Lung (tissue), 16 donors: Measurements from ENCODE around the gene TMEM63C. TPM values are rescaled to one million over a fixed set of nuclear protein-coding genes. Genes with fewer than 3 reads are reported as not detected.

Experiments
- ATAC-seq: fragments of 200-7000 bp; cut with Tn5 transposase; one replicate; pipeline ENCODE4 v1.9.1; 2020; ENCODE audit warnings: moderate number of reproducible peaks; ENCODE audit not compliant: insufficient read depth, low FRiP score
- DNase-seq, 3 donors: peaks; one replicate each; pipeline ENCODE4 v3.0.0-alpha.2; 2013 to 2017
- H3K27ac ChIP-seq, 2 donors: one replicate each; pipeline ENCODE4 v1.5.1; 2013; ENCODE audit warnings: mild to moderate bottlenecking in 2 of 2, moderate library complexity in 2 of 2, control low read depth in 1 of 2, inconsistent platforms in 1 of 2, low read depth in 1 of 2, low read length in 1 of 2
- H3K27me3 ChIP-seq, 3 donors: one replicate each; pipeline ENCODE4 v1.5.1; 2013; ENCODE audit warnings: low read length in 2 of 3; ENCODE audit not compliant: control insufficient read depth in 3 of 3, insufficient read depth in 3 of 3
- H3K36me3 ChIP-seq, 4 donors: one replicate each; pipeline ENCODE4 v1.5.1; 2013; ENCODE audit warnings: low read length in 4 of 4, mild to moderate bottlenecking in 1 of 4, moderate library complexity in 1 of 4; ENCODE audit not compliant: control insufficient read depth in 4 of 4, insufficient read depth in 4 of 4
- H3K4me1 ChIP-seq, 5 donors: one replicate each; pipeline ENCODE4 v1.5.1; 2013; ENCODE audit warnings: low read length in 5 of 5, mild to moderate bottlenecking in 2 of 5, moderate library complexity in 1 of 5; ENCODE audit not compliant: control insufficient read depth in 5 of 5, insufficient read depth in 5 of 5
- H3K4me3 ChIP-seq: one replicate; pipeline ENCODE4 v1.5.1; 2013; ENCODE audit warnings: mild to moderate bottlenecking, control low read depth, moderate library complexity
- H3K9ac ChIP-seq, 2 donors: one replicate each; pipeline ENCODE4 v1.5.1; 2013; ENCODE audit warnings: low read length in 2 of 2, control low read depth in 1 of 2; ENCODE audit not compliant: insufficient read depth in 1 of 2
- H3K9me3 ChIP-seq, 4 donors: one replicate each; pipeline ENCODE4 v1.5.1; 2013; ENCODE audit warnings: low read length in 3 of 4, mild to moderate bottlenecking in 1 of 4, moderate library complexity in 1 of 4; ENCODE audit not compliant: control insufficient read depth in 4 of 4, insufficient read depth in 3 of 4
- WGBS, 2 donors: extraction: QIAGEN DNeasy Blood & Tissue Kit; methylation state at CpG; one replicate each; pipeline ENCODE4 v1.1.7; 2013; 5-methylcytosine and 5-hydroxymethylcytosine counted together
- long read RNA-seq, 5 donors: transcript quantifications; one replicate each; lab custom pipeline, GENCODE V29; 2026
- polyA plus RNA-seq, 2 donors: library from polyadenylated mRNA; stranded (reverse); fragments of 200-250 nt; gene quantifications; one replicate each; pipeline ENCODE4 v1.2.1, GENCODE V29; 2013
- total RNA-seq, 2 donors: library from RNA; depleted of rRNA in 1 of 2; stranded (reverse); fragments of >200 nt in 1 of 2; gene quantifications; one replicate each; pipeline ENCODE4 v1.2.1, GENCODE V29; 2014 to 2021
- TF ChIP-seq, protein P1 (sequence below): IDR thresholded peaks from 2 replicates; pipeline ENCODE4 v1.5.1; 2012; ENCODE audit warnings: mild to moderate bottlenecking; ENCODE audit errors: control extremely low read depth, extremely low read depth
- donor health status: control.
- donor health status: control.
- donor health status: Bipolar disorder and iron deficiency.
- donor health status: healthy.
- donor health status: DM: yes; HTN: yes; CAD: no.

Gene TMEM63C, protein sequence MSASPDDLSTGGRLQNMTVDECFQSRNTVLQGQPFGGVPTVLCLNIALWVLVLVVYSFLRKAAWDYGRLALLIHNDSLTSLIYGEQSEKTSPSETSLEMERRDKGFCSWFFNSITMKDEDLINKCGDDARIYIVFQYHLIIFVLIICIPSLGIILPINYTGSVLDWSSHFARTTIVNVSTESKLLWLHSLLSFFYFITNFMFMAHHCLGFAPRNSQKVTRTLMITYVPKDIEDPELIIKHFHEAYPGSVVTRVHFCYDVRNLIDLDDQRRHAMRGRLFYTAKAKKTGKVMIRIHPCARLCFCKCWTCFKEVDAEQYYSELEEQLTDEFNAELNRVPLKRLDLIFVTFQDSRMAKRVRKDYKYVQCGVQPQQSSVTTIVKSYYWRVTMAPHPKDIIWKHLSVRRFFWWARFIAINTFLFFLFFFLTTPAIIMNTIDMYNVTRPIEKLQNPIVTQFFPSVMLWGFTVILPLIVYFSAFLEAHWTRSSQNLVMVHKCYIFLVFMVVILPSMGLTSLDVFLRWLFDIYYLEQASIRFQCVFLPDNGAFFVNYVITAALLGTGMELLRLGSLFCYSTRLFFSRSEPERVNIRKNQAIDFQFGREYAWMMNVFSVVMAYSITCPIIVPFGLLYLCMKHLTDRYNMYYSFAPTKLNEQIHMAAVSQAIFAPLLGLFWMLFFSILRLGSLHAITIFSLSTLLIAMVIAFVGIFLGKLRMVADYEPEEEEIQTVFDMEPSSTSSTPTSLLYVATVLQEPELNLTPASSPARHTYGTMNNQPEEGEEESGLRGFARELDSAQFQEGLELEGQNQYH
- total RNA-seq (1 to 10 TPM in 1 of 2 donors, under 1 TPM in 1; 0.48 to 1.2 TPM), polyA plus RNA-seq (under 1 TPM; 0.20 to 0.41 TPM)
- long read RNA-seq, donor 1 = 0 reads
- long read RNA-seq, donor 2 = 0 reads
- long read RNA-seq, donor 3 = 0 reads
- long read RNA-seq, donor 4 = 0 reads
- long read RNA-seq, donor 5 = 0 reads

DNA sequence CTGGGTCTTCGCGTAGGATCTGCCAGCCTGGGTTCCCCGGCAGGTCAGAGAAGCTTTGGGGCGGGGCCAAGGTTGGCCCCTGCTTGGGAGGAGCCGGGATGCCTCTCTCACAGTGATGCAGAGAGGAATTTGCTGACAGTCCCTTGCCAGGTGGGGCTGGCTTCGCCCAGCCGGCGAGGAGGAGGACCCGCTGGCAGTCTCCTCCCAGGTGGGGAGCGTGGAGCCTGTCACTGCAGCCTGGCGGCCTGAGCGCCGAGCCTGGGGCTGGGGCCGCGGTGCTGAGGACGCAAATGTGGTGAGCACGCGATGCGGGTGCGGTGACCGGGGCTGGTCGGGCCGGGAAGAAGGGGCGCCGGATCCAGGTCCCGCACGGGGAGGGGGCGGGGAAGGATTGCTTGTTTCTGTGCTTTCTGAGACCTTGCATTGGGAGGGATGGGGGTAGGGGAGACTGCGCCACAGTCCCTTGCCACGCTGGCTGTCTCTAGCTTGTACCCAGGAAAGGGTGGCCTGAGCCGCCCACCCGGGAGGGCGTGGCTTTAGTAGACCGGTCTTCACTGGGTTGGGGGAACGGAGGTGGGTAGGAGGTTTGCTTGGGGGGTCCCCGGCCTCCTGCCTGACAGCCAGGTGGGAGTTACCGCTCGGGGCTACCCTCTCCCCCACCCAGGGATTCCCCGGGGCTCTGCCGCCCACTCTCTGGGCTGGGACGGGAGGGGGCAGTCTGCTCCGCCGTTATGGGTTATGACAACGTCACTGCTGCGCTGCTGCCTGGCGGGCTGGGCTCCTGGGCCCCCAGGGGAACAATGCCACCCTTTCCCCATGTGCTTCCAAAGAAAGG is at the start of gene TMEM63C:
TMEM63C (plus strand) TSS at position 196 of the 835 bp plus-strand sequence. CDS start 37,016 bp downstream, outside the sequence.
- no peak within 1 kb of the TSS for H3K27ac ChIP-seq
- peaks cover 0 to 3% (median 0%) of the 10 kb centered on the region in 4 donors for H3K9me3 ChIP-seq
- peaks cover 0 to 10% (median 0%) of the 10 kb centered on the region in 5 donors for H3K4me1 ChIP-seq
- no peak within 1 kb of the TSS for H3K4me3 ChIP-seq
- 0 to 2% methylated on average over 37 to 46 of the region's 46 CpGs for WGBS, 2 donors
- H3K36me3 ChIP-seq = no peaks in the 10 kb centered on the region
- ATAC-seq = no peak
- TF ChIP-seq, protein P1, sequence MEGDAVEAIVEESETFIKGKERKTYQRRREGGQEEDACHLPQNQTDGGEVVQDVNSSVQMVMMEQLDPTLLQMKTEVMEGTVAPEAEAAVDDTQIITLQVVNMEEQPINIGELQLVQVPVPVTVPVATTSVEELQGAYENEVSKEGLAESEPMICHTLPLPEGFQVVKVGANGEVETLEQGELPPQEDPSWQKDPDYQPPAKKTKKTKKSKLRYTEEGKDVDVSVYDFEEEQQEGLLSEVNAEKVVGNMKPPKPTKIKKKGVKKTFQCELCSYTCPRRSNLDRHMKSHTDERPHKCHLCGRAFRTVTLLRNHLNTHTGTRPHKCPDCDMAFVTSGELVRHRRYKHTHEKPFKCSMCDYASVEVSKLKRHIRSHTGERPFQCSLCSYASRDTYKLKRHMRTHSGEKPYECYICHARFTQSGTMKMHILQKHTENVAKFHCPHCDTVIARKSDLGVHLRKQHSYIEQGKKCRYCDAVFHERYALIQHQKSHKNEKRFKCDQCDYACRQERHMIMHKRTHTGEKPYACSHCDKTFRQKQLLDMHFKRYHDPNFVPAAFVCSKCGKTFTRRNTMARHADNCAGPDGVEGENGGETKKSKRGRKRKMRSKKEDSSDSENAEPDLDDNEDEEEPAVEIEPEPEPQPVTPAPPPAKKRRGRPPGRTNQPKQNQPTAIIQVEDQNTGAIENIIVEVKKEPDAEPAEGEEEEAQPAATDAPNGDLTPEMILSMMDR = no peak
- DNase-seq = peak; percentile 32 to 56 (median 35)
- no peak within 1 kb of the TSS for H3K9ac ChIP-seq
- H3K27me3 ChIP-seq = peaks cover 0 to 22% (median 8%) of the 10 kb centered on the region in 3 donors

DNA sequence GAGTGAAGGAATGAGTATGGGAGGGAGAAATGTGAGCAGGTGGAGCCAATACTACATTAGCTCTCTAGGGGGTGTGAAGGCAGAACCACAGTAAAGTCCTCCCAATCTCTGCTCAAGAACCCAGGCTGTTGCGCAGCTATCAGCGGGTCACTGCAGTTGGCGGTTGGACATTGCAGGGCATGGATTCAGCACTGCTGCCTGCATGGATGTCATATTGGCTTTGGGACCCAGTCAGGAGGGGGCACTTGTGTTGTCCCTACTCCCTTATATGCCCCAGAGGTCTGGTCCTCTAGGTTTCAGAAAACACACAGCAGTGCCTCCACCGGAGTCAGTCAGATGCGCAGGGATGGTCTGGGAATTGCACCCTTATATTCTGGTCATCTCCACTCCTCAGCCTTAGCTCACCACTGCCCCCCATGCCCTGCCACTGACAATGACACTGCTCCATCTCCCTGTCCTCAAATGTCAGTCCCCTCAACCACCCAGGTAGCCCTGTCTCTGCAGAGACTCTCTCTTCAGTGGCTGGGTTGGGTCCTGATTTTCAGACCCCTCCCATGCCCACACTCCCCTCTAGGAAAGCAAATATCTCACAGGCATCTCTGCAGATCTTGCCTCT is 49.6 kb upstream of the TMEM63C start:
- TF ChIP-seq, protein P1 = no peak
- Histone ChIP-seq H3K36me3 (no peaks in the 10 kb centered on the region), H3K27me3 (peaks cover 5 to 16% (median 9%) of the 10 kb centered on the region in 3 donors), H3K9ac (no peak overlapping the region), H3K4me1 (no peaks in the 10 kb centered on the region), H3K27ac (no peak overlapping the region), H3K9me3 (peaks cover 0 to 14% (median 0%) of the 10 kb centered on the region in 4 donors), H3K4me3 (no peak overlapping the region)
- DNase-seq (no peak), ATAC-seq (no peak)
- WGBS, 2 donors = 91 to 97% methylated on average over 5 of the region's 5 CpGs

DNA sequence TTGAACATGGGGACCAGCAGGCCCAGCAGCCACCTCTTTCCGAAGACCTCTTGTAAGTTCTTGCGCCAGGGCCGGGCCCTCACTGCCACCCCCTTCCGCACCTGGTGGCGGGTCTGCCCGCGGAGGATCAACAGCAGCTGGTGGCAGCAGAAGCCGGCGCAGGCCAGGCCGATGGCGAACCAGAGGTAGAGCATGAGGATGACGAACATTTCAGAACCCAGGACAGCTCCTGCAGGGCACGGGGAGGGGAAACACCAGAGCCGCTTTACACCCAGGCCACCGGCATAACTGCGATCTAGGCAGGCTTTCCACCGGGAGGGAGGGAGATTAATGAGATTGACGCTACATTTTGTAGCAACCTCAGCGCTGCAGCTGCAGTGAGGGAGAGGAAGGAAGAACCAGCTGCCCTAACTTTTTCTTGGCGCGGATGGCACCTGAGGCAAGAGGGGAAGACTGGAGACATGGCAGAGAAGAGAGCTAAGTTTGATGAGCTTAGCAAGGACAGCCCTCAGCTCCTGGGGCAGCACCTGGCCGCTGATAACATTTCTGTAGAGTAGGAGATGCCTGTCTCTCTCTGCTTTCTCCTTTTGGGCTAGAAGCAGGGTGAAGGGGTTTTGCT is 47.8 kb upstream of the TMEM63C start:
- Histone ChIP-seq H3K4me1 (no peaks in the 10 kb centered on the region), H3K4me3 (no peak overlapping the region), H3K36me3 (no peaks in the 10 kb centered on the region), H3K27me3 (peaks cover 9 to 29% (median 24%) of the 10 kb centered on the region in 3 donors), H3K27ac (no peak overlapping the region), H3K9ac (no peak overlapping the region), H3K9me3 (peaks cover 0 to 14% (median 0%) of the 10 kb centered on the region in 4 donors)
- TF ChIP-seq, protein P1 = no peak
- DNase-seq (peak; percentile 82 to 88 (median 85)), ATAC-seq (no peak)
- 9 to 11% methylated on average over 22 of the region's 22 CpGs for WGBS, 2 donors
